CD4-positive, alpha-beta T cell treated with Interleukin-10 for 1 hour (primary cell): ENCODE results near the gene OR4C45.
"Not testable (repeated sequence)": the region's sequence is repeated elsewhere in the genome, so short reads cannot be mapped to it uniquely, and the experiment has no call there.

Source experiments
- DNase-seq: peaks from one replicate; pipeline ENCODE4 v3.0.0-alpha.2; 2020

The OR4C45 gene

GRCh38 chr11:50032574-50032973, at the start of gene OR4C45:
Gene OR4C45, plus strand, starts transcription at chr11:50032874.
- DNase-seq, result no peak

- peak; percentile 30 for DNase-seq
These were observed 37.1 kb upstream of the OR4C45 start for GRCh38 chr11:49995565-49995964.

DNA sequence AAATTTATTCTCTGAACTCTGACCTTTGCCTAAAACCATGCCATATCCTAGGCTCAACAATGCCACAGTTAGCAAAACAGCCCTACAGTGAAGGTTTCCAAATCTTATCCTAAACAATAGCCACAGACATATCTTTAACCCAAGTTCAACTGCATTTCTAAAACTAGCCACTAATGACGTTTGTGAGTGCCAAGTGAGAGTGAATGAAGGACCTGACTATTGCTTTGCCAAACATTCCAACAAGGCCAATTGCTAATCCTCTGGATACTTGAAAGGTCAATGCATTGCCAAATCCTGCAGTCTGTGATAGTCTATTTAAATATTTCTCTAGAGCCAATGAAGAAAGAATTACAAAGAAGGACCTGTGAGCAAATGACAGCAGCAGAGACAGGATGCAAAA, 2.5 kb upstream of the OR4C45 start:
- no peak for DNase-seq

DNA sequence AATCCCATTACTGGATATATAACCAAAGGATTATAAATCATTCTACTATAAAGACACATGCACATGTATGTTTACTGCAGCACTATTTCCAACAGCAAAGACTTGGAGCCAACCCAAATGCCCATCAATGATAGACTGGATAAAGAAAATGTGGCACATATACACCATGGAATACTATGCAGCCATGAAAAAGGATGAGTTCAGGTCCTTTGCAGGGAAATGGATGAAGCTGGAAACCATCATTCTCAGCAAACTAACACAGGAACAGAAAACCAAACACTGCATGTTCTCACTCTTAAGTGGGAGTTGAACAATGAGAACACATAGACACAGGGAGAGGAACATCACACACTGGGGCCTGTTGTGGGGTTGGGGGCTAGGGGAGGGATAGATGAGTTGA, 3.6 kb downstream of the OR4C45 start:
- DNase-seq, result not testable (repeated sequence)

DNA sequence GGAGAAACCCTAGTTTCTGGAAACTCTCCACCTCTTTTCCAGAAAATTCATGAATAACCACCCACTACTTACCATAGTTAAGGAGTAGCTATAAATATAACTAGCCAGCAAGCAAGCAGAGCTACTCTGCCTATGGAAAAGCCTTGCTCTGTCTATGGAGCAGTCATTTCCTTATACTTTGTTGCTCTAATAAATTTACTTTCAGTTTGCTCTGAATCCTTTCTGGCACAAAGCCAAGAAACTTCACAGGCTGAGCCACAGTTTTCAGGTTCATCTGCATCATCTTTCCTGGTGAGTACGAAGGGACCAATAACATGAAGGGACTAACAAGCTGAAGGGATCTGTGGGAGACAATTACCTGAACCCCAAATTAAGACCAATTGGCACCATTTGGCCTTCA, 4.6 kb downstream of the OR4C45 start:
- no peak for DNase-seq

DNA sequence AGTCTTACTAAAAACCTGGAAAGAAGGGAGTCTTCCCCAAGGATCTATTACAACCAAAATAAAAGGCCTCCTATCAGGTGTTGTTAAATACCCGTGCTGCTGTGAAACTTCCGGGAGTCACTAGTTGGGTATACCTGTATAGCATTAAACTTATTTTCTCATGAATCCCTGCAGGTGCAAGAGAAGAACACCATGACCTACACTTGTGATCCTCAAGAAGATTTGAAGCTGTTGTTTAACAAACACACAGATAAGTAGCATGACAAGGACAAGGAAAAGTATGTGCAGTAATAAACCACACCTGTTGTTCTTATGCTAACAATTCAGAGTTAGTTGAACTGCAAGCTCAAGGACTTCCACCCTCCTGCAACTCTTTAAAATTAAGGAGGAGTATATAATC, 12.0 kb downstream of the OR4C45 start:
- DNase-seq, result no peak

- not testable (repeated sequence) for DNase-seq
These were observed 30.4 kb downstream of the OR4C45 start for GRCh38 chr11:50063056-50063455.

DNA sequence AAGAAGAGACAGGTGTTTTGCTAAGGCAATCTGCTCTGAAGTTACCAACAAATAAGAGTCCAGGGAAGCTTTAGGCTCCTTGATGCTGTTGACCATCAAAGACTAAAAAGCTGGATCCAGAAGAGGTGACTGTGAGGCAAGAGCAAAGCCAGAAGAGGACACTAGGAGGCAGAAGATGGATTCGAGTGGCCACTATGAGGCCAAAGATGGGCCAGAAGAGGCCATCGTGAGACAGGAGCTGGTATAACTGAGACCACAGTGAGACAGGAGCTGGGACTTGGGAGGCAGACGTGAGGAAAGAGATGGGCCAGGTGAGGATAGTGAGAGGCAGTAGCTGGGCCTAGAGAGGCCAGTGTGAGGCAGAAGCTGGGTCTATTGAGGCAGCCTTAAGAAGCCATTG, 37.7 kb downstream of the OR4C45 start:
- no peak for DNase-seq

DNA sequence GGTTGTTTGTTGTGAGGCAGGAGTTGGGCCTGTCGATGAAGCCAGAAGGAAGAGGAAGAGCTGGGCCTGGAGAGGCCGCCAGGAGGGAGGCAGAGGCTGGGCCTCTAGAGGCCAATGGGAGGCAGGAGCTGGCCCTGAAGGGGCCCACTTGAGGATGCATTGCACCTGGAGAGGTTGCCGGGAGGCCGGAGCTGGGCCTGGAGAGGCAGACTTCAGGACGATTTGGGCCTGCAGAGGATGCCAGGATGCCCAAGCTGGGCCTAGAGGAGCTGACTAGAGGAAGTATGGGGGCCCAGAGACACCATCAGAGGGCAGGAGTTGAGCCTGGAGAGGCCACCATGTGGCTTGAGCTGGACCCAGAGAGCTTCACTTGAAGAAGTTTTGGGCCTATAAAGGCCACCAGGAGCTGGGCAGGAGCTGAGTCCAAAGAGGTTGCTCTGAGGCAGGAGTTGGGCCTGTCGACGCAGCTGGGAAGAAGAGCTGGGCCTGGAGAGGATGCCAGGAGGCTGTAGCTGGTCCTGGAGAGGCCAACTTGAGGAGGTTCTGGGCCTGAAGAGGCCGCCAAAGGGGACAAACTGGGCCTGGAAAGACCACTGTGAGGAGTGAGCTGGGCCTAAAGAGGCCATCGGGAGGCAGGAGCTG, 39.0 kb downstream of the OR4C45 start:
- no peak for DNase-seq

GRCh38 chr11:50072226-50073112, 39.8 kb downstream of the OR4C45 start:
- DNase-seq, result no peak

- DNase-seq, result no peak
These were observed 40.7 kb downstream of the OR4C45 start for GRCh38 chr11:50073113-50074105.

- DNase-seq, result no peak
These were observed 41.5 kb downstream of the OR4C45 start for GRCh38 chr11:50074161-50074560.

DNA sequence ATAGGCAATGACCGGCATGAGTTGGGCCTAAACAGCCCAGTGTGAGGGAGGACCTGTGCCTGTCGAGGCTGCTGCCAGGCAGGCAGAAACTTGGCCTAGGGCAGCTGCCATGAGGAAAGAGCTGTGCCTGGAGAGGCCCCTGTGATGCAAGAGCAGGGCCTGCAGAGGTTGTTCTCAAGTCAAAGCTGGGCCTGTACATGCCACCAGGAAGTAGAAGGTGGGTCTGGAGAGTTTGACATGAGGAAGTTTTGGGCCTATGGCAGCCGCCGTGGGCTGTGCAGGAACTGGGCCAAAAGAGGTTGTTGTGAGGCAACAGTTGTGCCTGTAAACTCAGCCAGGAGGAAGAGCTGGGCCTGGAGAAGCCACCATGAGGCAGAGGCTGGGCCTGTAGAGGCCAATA, 43.2 kb downstream of the OR4C45 start:
- DNase-seq, result no peak

- no peak for DNase-seq
These were observed 44.9 kb downstream of the OR4C45 start for GRCh38 chr11:50077526-50077925.

- DNase-seq, result no peak
These were observed 45.3 kb downstream of the OR4C45 start for GRCh38 chr11:50078001-50078400.

- not testable (repeated sequence) for DNase-seq
These were observed 46.3 kb downstream of the OR4C45 start for GRCh38 chr11:50078946-50079345.

- DNase-seq, result no peak
These were observed 47.6 kb downstream of the OR4C45 start for GRCh38 chr11:50080256-50080655.
